HG03521 (cell line): ENCODE measurements around the gene ZNF148.

Experiments
- ATAC-seq: cut with Tn5 transposase; IDR thresholded peaks from one replicate; pipeline ENCODE4 v1.9.1; 2021; ENCODE audit warnings: mild to moderate bottlenecking, moderate library complexity; ENCODE audit not compliant: unreplicated experiment

Gene ZNF148

GRCh38 chr3:125334675-125335560 lies 40.2 kb downstream of the ZNF148 start:
- no peak for ATAC-seq

GRCh38 chr3:125332504-125332903 lies 42.6 kb downstream of the ZNF148 start:
- no peak for ATAC-seq

DNA sequence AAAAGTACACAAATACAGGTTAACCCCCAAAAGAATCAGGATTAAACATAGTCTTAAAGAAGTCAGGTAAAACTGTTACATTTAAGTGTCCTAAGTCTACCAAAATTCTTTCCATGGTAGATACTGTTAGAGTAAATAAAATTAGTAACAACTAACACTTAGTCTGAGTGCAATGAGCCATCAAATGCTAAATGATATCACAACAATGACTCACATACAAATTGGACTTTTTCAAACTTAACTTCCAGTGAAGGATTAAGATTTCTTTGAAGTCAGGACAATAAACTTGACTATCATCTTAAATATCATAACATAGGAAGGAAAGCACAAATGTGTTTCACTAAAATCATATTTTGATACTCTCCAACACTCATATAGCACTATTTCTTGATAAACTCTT lies 43.9 kb downstream of the ZNF148 start:
- ATAC-seq, result no peak

DNA sequence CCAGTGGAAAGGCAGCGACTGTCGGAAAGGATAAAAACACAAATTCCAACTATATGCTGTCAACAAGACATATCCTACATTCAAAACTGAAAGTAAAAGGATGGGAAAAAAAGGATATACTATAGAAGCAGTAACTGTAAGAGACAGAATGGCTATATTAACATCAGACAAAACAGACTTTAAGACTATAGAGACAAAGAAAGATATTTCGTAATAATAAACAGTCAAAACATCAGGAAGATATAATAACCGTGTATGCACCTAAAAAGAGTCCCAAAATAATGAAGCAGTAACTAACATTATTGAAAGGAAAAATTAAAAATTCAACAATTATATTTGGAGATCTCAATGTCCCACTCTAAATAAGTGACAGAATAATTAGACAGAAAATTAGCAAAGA lies 48.2 kb downstream of the ZNF148 start:
- ATAC-seq, result no peak

GRCh38 chr3:125325746-125326145 lies 49.4 kb downstream of the ZNF148 start:
- no peak for ATAC-seq

GRCh38 chr3:125324341-125324740 lies 50.8 kb downstream of the ZNF148 start:
- ATAC-seq, result no peak

- ATAC-seq, result no peak
Measured at GRCh38 chr3:125322917-125323316, 52.2 kb downstream of the ZNF148 start.

DNA sequence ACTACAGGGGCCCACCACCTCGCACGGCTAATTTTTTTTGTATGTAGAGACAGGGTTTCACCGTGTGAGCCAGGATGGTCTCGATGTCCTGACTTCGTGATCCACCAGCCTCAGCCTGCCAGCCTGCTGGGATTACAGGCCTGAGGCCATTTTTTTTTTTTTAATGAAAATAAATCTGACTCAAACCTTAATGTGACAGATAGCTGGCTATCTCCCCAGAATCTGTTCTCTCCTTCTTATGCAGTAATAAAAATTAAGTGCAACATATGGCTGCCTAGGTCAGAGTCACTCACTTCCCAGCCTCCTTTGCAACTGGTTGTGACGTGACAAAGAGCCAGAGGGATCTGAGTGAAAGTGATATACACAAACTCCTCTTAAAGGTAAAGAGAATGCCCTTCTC lies 53.0 kb downstream of the ZNF148 start:
- ATAC-seq, result no peak

- no peak for ATAC-seq
Measured at GRCh38 chr3:125319765-125320164, 55.4 kb downstream of the ZNF148 start.

DNA sequence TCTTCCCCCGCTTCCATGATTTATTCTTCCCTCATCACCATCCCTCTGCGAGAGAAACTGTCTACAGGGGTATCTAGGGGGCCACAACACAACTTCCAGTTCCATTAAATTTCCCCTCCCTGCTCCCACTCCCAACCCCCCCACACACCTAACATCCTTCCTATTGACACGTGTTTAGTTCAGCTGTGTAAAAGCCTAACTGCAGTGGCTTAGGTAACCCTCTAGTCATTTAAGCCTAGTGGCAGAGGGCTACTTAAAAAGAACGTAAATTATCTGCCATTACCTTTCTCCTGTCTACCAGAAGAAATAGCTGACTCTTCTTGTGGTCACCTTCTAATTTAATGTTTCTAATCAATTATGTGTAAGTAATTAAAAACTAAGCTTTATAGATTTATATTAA lies 56.3 kb downstream of the ZNF148 start:
- no peak for ATAC-seq

DNA sequence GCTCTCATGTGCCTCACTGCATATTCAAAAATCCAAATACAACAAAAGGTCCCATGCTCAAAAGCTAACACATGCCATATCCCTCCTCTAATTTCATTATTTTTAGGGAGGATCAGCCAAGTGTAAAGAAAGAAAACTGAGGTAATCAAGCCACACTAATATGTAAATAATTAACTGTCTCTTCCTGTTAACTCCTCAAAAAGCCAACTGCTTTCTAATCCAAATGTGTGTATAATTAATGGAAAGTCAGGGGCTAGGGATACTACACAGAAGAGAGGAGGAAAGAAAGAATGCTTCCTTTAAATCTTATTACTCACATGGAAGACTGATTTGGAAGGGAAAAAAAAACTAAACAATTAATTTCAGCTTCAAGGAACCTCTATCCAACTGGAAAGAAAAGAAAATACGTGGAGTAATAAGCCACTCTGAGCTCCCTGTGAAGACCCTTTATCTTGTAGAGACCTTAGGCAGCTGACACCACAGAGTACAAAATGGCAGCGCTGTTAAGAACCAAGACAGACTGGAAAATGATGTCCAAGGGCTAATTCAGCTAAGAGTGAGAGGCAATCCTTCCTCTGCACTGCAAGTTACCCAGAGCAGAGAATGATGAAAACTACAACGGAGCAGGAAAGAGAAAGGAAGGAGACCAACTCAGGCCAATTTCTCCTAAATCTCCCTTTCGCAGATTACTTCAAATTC lies 56.8 kb downstream of the ZNF148 start:
- ATAC-seq, result no peak

DNA sequence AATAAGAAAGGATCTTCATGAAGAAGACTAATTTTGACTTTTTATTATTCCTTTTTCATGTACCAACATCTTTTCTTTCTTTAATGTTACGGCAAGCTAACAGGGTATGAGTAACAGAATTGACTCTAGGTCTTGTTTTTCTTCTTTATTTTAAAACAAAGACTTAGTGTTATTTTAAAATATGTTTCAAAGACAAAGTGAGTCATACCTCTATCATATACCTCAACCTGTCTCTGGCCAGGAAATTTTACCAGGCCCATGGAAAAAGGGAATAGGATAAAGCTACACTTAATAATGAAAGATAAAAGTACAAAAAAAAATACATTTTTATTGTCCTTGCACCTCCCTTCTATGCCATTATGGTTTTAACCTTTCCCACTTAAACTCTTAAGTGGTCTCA lies 57.4 kb downstream of the ZNF148 start:
- no peak for ATAC-seq

DNA sequence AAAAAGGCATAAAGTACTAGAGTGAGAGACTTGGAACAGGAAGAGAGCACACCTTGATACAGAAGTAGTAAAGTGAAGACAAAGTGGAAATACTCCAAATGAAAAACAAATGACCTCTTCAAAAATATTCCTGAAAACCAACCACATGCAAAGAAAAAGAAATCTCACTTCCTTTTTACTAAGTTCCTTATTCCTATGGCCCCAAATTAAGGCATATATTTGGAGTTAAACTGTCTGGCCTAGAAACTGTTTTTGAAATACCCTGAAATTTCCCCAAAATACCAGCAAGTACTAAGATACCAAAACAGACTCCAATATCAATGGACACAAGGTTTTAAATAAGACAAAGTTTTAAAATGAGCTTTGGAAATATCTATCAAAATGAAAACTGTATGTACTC lies 58.2 kb downstream of the ZNF148 start:
- no peak for ATAC-seq

DNA sequence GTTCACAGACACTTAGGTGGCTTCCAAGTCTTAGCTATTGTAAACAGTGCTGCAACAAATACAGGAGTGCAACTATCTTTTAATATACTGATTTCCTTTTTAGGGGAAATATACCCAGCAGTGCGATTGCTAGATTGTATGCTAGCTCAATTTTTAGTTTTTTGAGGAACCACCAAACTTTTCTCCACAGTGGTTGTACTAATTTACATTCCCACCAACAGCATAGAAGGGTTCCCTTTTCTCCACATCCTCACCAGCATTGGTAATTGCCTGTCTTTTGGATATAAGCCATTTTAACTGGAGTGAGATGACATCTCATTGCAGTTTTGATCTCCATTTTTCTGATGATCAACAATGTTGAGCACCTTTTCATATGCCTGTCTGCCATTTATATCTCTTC lies 58.9 kb downstream of the ZNF148 start:
- ATAC-seq, result no peak

- no peak for ATAC-seq
Measured at GRCh38 chr3:125313060-125313635, 62.0 kb downstream of the ZNF148 start.

DNA sequence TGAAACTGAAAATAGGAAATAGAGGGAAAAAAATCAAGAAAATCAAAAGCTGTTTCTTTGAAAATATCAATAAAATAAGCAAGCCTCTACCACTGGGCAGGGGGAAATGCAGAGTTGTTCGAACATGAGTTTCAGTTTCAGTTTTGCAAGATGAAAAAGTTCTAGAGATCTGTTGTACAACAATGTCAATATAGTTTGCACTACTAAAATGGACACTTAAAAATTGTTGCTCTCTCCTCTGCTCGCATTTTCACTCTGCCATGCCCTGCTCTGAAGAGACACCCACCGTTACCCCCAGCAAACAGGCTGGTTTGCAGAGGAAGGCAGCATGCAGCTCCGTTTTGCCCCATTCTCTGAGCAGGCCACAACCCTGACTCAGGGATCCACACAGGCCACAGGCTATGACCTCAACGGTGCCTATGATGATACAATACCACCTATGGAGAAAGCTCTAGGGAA lies 64.5 kb downstream of the ZNF148 start:
- no peak for ATAC-seq

DNA sequence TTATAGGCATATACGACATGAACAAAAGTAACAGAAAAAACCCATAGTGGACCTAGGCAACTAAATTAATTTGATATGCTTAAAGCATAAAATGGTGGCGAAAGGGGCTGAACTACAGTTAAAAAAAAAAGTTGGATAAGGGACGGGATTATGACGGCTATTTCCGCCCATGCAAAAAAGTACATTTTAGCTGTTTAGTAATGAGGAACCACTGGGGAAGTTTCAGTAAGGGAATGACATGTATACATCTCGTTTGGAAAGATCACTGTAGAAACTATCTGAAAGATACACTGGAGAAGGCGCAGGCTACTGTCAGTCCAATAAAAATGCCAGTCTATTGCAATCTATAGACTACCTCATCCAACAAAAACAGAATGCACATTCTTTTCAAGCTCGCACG lies 65.6 kb downstream of the ZNF148 start:
- ATAC-seq, result no peak

DNA sequence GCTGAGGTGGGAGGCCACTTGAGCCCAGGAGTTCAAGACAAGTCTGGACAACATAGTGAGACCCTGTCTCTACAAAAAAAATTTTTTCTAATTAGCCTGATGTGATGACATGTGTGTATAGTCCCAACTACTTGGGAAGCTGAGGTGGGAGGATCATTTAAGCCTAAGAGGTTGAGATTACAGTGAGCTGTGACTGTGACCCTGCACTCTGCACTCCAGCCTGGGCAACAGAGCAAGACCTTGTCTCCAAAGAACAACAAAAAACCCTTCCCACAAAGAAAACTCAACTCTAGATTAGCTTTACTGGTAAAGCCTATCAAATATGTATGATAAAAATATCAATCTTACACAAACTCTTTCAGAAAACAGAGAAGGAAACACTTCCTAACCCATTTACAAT lies 68.5 kb downstream of the ZNF148 start:
- ATAC-seq, result no peak

DNA sequence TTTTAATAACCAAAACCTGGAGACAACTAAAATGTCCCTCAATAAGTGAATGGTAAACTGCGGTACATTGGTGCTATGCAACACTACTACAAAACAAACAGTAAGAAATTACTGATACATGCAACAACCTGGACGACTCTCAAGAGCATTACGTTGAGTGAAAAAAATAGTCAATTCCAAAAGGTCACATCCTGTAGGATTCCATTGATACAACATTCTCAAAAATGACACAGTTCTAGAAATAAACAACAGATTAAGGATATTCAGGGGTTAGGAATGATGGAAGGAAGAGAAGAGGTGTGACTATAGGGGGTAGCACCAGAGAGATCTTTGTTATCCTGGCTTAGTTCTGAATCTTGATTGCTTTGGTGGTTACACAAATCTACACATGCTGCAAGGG lies 72.2 kb downstream of the ZNF148 start:
- no peak for ATAC-seq

GRCh38 chr3:125300416-125300815 lies 74.7 kb downstream of the ZNF148 start:
- ATAC-seq, result no peak

- no peak for ATAC-seq
Measured at GRCh38 chr3:125294411-125294810, 80.7 kb downstream of the ZNF148 start.

GRCh38 chr3:125292015-125292414 lies 83.1 kb downstream of the ZNF148 start:
- no peak for ATAC-seq
